ENCODE data around the gene EDAR.

DNA sequence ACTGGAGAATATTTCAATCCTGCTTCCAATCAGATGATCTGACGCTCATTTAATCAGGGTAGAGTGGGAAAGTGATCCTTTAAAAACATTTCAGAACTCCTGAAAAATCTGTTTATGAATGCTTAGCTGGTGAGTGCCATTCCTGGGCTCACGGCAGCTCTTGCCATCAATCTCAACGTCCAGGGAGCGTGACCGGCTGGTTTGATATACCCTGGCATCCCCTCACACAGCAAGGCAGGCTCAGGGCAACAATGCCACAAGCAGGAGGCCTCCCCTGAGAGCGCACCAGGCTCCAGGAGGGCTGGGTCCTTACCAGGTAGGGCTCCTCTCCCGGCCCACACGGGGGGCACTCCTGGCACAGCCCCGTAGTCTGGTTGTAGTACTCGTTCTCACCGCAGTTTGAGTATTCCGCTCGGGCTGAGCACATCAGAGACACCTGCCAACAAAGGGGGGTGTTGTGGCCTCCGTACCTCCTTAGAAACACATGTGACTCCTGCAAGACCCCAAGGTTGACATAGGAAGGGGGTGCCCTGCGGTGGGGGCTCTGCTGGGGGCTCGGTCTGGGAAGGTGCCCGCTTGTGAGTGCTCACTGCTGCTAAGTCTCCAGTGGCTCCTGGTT lies 59.1 kb downstream of the EDAR start:
- TF ChIP-seq, protein P1, sequence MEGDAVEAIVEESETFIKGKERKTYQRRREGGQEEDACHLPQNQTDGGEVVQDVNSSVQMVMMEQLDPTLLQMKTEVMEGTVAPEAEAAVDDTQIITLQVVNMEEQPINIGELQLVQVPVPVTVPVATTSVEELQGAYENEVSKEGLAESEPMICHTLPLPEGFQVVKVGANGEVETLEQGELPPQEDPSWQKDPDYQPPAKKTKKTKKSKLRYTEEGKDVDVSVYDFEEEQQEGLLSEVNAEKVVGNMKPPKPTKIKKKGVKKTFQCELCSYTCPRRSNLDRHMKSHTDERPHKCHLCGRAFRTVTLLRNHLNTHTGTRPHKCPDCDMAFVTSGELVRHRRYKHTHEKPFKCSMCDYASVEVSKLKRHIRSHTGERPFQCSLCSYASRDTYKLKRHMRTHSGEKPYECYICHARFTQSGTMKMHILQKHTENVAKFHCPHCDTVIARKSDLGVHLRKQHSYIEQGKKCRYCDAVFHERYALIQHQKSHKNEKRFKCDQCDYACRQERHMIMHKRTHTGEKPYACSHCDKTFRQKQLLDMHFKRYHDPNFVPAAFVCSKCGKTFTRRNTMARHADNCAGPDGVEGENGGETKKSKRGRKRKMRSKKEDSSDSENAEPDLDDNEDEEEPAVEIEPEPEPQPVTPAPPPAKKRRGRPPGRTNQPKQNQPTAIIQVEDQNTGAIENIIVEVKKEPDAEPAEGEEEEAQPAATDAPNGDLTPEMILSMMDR (conservative IDR thresholded peaks at IDR 0.05; ENCODE audit: low read depth, low read length): no peak
- TF ChIP-seq, protein P2, sequence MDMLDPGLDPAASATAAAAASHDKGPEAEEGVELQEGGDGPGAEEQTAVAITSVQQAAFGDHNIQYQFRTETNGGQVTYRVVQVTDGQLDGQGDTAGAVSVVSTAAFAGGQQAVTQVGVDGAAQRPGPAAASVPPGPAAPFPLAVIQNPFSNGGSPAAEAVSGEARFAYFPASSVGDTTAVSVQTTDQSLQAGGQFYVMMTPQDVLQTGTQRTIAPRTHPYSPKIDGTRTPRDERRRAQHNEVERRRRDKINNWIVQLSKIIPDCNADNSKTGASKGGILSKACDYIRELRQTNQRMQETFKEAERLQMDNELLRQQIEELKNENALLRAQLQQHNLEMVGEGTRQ (IDR thresholded peaks at IDR 0.05; ENCODE audit: low read depth, low read length): no peak
- TF ChIP-seq MAFK (IDR thresholded peaks at IDR 0.05; ENCODE audit: low read depth, low read length): no peak
- TF ChIP-seq POLR2A (IDR thresholded peaks at IDR 0.05; ENCODE audit: low read depth, low read length): no peak
- TF ChIP-seq MAZ (IDR thresholded peaks at IDR 0.05; ENCODE audit: borderline replicate concordance, low read depth, low read length): no peak
- TF ChIP-seq RCOR1 (IDR thresholded peaks at IDR 0.05; ENCODE audit: insufficient replicate concordance, low read length): no peak
- no peak for TF ChIP-seq FOS (IDR thresholded peaks at IDR 0.05; ENCODE audit: low read depth, low read length)
- no peak for TF ChIP-seq MXI1 (IDR thresholded peaks at IDR 0.05; ENCODE audit: borderline replicate concordance, low read depth, low read length)
- no peak for TF ChIP-seq RAD21 (IDR thresholded peaks at IDR 0.05; ENCODE audit: low read length)
- no peak for TF ChIP-seq BHLHE40 (IDR thresholded peaks at IDR 0.05; ENCODE audit: low read depth, low read length)
- no peak for TF ChIP-seq NFE2L2 (IDR thresholded peaks at IDR 0.05; ENCODE audit: low read depth, low read length)
- TF ChIP-seq RFX5 (IDR thresholded peaks at IDR 0.05; ENCODE audit: low read depth, low read length): no peak

All from IMR-90 (cell line).